Hematopoietic multipotent progenitor cell treated with erythropoietin and hydrocortisone succinate and interleukin-3 and kit ligand, for 8 days (in vitro differentiated cells): ENCODE results near the gene DST.
"Not testable (repeated sequence)": the region's sequence is repeated elsewhere in the genome, so short reads cannot be mapped to it uniquely, and the experiment has no call there.

Experiments
- DNase-seq: peaks from one replicate; pipeline ENCODE4 v3.0.0-alpha.2; 2015

Gene DST

GRCh38 chr6:56661338-56661737, 18.6 kb upstream of the DST start:
- DNase-seq = not testable (repeated sequence)

- DNase-seq = no peak
Measured at GRCh38 chr6:56660381-56660730, 17.7 kb upstream of the DST start.

GRCh38 chr6:56659721-56660380, 17.2 kb upstream of the DST start:
- no peak for DNase-seq

- DNase-seq = no peak
Measured at GRCh38 chr6:56658326-56658725, 15.6 kb upstream of the DST start.

GRCh38 chr6:56657354-56657753, 14.7 kb upstream of the DST start:
- no peak for DNase-seq

GRCh38 chr6:56656466-56656865, 13.8 kb upstream of the DST start:
- no peak for DNase-seq

- DNase-seq = peak; percentile 43
Measured at GRCh38 chr6:56655996-56656395, 13.3 kb upstream of the DST start.

GRCh38 chr6:56655249-56655648, 12.6 kb upstream of the DST start:
- no peak for DNase-seq

GRCh38 chr6:56652994-56653393, 10.3 kb upstream of the DST start:
- no peak for DNase-seq

- no peak for DNase-seq
Measured at GRCh38 chr6:56652231-56652630, 9.5 kb upstream of the DST start.

- DNase-seq = no peak
Measured at GRCh38 chr6:56650191-56650590, 7.5 kb upstream of the DST start.

GRCh38 chr6:56649782-56650181, 7.1 kb upstream of the DST start:
- no peak for DNase-seq

GRCh38 chr6:56649053-56649769, 6.5 kb upstream of the DST start:
- DNase-seq = peak; percentile 39

GRCh38 chr6:56647172-56647762, 4.6 kb upstream of the DST start:
- DNase-seq = no peak

- DNase-seq = no peak
Measured at GRCh38 chr6:56644366-56644765, 1.7 kb upstream of the DST start.

- no peak for DNase-seq
Measured at GRCh38 chr6:56643379-56644089, 845 bp upstream of the DST start.

GRCh38 chr6:56640374-56640773, 2.3 kb downstream of the DST start:
- no peak for DNase-seq

- DNase-seq = no peak
Measured at GRCh38 chr6:56638760-56639159, 3.9 kb downstream of the DST start.

- DNase-seq = peak; percentile 43
Measured at GRCh38 chr6:56637640-56638039, 5.0 kb downstream of the DST start.

- DNase-seq = no peak
Measured at GRCh38 chr6:56628105-56628504, 14.6 kb downstream of the DST start.

- DNase-seq = no peak
Measured at GRCh38 chr6:56625356-56625755, 17.3 kb downstream of the DST start.

- DNase-seq = no peak
Measured at GRCh38 chr6:56624728-56625069, 18.0 kb downstream of the DST start.

GRCh38 chr6:56624046-56624727, 18.5 kb downstream of the DST start:
- no peak for DNase-seq
